8988T (cell line): Measurements from ENCODE around the gene USH1C.

Experiments
- DNase-seq: peaks from one replicate; pipeline ENCODE4 v3.0.0; 2011

The USH1C gene

DNA sequence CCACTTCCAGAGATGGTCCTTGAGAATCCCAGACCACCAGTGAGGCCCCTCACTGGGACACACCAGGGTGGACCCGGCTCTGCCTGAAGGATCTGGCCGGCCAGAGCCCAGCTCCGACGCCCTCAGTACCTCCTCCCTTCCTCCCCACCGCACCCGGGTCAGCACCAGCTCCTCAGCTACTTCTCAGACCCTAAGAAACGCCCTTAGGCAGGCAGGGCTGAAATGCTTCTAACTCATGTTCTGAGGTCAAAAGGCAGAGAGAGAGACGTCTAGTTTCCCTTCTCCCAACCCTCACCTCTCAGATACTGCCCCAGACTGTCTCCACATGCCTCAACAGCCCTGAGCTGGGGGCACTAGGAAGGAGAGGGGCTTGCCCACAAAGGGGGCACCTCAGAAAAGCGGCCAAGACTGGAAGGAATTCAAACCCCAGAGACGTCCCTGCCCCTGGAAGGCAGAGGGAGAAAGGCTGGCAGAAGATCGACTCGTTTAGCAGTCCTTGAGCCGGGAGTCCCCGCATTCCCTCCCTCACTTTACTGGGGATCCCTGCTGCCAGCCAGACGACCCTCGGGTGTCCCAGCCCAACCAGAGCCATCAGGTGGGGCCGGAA is 539 bp downstream of the USH1C start:
- no peak for DNase-seq

DNA sequence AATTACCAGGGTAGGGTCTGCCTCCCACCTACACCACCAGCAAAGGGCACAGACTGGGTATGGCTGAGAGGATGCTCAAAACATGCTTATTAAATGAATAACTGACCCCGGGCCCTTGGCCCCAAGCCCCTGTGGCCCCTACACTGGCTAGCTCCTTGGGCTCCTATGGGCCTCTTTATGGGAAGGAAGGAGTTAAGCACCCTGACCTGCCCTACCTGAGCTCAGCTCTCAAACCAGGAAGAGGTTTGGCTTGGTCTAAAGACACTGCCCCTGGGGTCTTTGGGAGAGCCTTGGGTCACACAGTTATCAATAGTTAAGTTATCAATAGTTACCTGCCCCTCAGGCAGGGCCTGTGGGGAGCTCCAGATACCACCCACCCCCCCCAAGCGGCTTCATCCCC is 1.2 kb downstream of the USH1C start:
- DNase-seq, result no peak

DNA sequence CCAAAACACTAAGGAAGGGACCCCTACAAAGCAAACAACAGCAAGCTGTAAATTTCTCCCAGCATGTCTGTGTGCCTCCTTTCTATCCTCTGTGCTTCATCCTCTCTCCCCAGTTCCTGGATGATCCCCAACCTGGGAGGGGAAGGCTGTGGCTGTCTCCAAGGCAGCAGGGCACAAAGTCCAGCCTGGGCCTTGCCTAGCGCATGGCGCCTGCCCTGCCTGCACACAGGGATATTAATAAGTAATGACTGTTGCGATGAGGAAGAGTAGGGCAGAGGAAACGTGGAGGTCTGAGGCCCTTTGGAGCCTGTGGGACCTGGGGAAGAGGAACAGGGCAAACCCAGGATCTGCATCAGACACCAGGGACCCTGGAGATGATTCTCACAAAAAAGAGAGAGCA is 2.0 kb downstream of the USH1C start:
- DNase-seq, result no peak

DNA sequence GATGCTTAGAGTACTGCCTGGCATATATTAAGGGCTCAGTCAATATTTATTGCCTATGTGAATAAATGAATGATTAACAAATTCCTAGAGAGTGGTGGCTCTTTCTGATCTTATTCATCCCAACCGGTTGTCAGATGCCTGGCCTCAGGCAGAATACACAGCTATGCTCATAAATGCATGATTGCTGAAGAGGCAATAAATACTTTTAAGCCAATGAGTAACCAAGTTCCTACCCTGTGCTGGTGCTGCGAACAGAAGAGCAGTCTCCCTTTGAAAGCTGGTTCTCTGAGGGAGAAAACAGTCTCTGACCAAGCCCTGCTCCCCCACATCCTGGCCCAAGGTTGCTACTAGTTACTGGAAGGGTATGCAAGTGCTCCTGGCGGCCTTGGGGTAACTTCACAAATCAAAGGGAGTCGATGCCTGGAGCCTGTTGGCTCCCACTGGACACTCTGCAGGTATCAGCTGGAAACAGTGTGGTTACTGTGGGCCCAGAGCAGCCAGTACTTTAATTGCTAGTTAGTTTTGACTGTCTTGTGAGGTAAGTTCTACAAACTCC is 2.8 kb downstream of the USH1C start:
- DNase-seq, result no peak

DNA sequence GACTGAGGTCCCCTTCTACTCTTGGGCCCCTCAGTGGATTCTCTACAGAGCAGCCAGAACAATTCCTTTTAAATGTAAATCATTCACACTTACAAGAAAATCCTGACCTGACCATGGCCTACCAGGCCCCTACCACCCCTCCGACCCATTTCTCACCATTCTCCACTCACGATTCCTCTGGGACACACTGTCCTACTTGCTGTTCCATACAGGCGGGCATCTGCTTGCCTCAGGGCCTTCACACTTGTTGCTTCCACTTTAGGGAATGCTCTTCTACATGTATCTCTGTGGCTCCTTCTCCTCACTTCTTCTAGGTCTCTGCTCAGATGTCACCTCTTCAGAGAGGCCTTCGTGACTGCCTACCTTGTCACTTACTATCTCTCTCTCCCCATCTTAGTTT is 3.4 kb downstream of the USH1C start:
- DNase-seq, result no peak

DNA sequence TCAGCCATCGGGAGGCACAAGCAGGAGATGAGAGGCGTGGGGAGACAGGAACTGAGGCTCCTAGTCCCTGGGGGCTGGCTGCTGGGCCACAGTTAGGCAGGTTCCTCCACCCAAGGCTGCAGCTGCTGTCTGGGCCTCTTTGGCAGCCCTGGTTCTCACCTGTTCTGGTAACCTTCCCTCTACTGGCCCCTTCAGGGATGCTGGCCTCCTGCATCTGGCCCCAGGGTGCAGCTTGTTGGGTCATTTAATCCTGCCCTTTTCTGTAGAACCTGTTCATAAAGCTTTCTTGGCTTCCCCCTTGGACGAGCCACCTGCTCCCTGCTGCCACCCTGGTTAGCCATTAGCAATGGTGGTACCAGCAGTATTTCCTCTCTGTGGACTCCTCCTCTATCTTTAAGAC is 5.5 kb downstream of the USH1C start:
- DNase-seq, result no peak

DNA sequence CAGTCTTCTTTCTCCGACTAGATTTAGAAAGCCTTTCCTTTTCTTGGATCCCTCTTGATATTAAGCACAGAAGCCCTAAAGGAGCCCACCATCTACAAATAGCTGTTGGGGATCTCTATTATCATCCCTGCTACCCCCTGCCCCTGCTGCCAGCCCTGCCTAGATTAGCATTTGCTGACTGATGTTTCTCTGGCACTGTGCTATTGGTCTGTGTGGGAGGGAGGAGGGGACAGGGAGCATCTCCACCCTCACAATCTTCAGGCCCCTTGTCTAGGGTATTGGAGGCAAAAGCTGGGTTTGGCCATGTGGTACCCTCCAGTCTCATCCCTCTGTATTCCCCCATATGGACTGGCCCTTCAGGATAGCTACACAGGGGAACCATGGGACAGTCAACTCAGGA is 6.2 kb downstream of the USH1C start:
- DNase-seq, result no peak

DNA sequence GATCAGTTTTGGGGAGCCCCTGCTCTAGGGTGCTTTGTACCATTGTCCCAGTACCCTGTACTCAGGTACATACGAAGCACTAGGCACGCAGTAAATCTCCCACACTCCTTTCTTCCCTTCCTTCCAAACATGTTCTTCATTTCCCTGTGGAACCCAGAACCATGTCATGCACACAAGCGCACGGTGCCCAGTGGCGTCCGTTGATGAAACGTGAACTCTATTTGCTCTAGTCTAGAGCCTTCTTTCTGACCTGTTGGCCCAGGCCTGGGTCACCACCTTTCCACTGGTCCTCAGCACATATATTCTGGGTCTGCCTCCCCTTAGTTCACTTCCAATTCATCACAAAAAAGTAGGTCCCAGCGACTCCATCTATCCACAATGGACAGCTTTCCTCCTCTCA is 7.0 kb downstream of the USH1C start:
- DNase-seq, result no peak

DNA sequence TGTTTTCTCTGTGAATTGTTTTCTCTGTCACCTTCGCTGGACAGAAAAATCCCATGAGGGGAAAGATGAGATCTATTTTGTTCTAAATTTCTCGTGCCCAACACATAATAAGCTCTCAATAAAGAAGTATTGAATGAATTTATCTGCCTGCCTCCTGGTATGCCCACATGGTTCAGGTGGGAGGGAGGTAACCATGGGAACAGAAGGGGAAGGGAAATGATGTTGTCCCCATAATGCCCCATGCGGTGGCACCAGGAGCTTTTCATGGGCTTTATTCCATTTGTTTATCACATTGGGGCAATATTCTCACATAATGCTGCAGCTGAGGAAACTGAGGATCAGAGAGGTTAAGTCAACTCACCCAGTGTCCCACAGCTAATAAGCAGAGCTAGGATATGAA is 8.7 kb downstream of the USH1C start:
- DNase-seq, result no peak

DNA sequence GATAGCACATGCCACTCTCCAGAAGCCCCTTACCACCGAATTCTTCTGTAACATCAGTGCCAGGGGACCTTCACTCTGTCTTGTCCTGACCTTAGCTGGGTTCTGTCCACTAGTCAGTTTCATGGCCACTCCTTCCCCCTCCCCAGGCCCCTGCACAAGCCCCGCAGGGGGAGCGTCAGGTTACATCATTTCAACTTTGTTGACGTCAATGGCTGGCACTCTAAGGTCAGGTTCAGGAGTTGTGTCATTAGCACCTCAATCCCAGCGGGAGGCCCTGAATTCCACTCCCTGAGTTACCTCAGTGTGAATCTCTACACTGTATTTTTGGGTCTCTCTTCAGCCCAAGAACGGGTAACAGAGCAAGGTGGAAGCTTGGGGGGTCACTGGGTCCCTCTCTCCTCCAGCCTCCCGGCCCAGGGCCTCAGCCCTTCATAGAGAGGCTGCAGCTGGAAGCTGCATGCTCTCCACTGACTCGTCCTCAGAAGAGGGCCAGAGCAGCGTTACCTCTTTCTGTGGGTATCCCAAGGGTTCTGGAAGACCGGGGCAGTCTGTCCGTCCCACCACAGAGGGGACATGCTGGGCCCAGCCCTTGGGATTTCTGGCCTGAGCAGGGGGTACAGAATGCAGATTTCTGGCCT is 10.3 kb downstream of the USH1C start:
- DNase-seq, result no peak

DNA sequence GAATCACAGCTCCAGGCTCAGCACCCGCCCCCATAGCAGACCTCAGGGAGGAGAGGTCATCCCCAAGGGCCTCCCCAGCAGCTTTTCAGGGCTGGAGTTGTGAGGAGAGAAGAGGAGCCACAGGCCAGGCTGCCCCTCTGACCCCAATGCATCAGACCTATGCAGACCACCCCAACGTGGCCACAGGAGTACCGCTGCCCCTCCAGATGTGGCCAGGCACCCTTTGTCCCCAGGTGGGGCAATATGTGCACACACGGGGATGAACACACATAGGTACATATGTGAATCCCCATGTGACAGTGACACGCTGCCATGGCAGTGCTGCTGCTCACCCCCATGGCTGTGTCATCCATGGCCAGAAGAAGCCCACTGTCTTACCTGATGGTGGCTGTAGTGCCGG is 10.9 kb downstream of the USH1C start:
- no peak for DNase-seq

DNA sequence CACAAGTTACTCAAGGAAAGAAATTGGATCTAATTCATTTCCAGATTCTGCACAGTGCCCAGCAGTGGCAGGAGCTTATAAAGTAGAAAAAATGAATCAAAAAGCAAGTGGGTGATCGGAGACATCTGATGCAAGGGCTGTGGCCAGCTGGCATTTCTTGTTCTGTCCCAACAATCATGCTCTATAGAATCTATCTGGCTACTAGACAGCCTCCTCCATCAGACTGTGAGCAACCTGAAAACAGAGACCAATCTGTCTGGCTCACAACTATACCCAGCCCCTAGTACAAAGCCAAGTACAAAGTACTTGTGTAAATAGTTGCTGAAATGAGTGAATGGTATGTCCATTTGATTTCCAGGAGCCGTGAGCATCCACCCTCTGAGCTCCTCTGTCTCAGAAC is 11.4 kb downstream of the USH1C start:
- no peak for DNase-seq

DNA sequence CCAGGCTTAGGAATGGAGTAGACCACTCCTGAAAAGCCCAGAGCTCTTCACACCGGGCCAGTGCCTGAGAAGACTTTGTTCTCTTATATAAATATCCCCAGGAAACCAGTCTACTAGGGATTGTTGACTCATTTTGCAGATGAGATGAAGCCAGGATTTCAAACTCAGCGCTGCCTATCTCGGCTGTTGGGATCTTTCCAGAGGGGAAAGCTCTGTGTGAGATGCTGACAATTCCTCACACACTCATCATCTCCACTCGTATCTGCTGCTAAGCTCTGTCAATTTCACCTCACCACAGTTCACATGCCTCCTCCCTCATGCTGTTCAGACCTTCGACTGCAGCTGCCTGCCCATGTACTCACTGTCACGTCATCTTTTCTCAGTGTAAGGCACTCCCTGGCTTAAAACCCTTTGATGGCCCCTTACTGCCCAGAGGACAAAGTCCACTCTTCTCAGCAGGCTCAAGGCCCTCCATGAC is 12.5 kb downstream of the USH1C start:
- DNase-seq, result no peak

DNA sequence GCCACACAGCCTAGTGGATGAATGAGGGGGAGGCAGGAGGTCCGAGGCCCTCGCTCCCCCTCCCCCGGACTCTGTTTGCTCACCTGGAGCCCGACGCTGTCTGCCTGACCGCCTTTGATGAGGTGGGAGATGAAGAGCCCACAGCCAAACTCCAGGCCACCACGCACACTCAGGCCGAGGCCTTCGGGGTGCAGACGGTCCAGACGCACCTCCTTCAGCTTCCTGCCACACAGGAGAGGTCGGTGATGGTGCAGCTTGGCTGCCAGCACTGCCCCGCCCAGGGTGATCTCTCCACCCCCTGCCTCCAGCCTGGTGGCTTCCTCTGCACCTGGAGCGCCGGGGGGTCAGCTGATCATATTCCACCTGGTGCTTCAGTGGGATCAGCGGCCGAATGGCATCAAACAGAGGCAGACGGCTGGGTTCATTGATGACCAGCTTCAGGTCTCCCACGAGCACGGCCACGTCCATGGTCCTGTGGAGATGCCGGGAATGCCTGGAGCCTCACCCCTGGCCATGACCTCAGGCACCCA is 13.1 kb downstream of the USH1C start:
- no peak for DNase-seq

DNA sequence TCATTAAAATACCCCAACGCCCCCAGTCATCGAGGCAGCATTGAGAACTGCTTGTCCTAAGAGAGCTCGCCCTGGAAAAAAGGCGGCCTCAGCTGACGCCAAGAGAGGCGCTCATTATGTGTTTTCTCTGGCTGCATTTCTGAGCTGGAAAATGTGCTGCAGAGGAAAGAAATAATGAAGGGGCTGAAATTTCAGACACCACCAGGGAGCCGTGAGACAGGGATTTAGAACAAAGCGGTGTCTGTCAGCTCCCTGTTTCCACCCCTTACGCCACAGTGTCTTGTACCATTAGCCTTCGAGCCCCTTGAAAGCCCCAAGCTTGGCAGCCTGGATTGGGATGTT is 14.4 kb downstream of the USH1C start:
- no peak for DNase-seq

DNA sequence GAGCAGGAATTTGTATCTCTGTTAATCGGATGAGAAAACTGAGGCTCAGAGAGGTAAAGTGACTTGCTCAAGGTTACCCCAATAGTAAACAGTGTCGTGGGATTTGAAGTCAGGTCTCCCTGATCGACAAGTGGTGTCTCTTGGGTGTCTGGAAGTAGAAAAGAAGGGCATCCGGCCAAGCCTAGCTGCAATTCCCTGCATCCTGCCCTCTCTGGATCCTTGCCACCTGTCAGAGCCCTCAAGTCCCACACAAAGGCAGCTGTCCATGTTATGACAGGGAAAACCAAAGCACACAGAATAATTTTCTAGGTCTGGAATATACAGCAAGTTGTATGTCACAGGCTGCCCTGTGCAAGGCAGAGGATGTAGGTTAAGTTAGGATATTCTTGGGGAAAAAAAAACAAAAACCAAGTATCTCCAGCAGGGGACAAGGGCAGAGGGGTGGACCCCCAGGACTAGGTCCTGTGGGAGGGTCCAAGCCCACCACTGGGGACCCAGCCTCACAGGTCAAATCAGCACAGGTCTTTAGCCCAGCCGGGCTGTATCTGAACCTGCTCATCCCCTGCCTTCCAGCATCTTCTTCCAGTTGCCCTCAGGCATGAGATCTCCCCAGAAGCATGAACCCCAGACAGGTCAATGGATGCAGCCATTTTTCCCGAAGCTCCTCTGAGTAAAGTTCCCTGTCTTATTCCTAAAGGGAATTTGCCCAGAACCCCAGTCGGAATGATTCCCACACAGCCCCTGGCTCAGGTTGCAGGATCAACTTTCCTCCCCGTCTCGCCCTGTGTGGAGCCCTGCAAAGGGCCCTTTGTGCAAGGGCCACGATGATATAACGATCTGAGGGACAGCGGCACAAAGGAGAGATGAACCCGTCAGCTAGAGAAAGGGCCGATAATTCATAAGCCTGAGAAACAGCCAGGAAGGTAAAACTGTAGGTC is 15.0 kb downstream of the USH1C start:
- DNase-seq, result no peak

DNA sequence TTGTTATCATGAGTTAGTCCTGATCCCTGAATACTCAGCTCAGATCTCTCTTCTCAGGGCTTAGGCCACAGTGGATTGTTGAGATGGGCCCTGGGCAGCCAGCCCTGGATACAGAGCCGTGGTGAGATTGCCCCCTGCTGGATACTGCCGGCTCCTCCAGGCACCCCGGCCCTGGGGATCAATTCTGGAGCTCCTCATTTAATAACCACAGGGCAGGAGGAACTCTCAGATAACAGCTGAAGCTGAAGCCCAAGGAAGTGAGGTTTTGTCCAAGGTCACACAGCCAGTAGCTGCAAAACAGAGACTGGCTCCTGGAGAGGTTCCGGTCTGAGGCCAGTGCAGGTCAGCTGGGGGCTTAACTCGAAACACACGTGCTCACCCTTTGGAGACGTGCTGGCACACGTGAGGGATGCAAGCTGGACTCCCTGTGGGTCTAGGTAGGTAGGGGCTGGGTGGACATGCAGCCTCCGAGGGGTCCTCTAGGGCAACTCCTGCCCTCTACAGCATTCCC is 16.0 kb downstream of the USH1C start:
- peak; percentile 91 for DNase-seq

DNA sequence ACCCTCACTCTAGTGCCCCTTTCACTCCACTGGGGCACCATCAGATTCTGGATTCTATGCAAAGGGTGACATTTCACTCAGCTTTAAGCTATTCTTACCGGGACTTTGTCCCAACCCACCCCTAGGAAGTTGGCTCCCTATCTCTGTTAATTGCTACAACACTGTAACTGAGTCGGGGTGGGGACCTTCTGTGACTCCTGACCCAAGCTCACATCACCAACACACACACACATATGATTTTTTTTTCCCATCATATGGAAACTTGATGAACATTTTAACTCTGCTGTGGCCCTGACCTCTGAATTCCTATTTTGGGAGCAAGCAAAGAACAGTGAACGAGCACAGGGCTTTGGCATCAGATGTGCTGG is 16.6 kb downstream of the USH1C start:
- DNase-seq, result no peak

DNA sequence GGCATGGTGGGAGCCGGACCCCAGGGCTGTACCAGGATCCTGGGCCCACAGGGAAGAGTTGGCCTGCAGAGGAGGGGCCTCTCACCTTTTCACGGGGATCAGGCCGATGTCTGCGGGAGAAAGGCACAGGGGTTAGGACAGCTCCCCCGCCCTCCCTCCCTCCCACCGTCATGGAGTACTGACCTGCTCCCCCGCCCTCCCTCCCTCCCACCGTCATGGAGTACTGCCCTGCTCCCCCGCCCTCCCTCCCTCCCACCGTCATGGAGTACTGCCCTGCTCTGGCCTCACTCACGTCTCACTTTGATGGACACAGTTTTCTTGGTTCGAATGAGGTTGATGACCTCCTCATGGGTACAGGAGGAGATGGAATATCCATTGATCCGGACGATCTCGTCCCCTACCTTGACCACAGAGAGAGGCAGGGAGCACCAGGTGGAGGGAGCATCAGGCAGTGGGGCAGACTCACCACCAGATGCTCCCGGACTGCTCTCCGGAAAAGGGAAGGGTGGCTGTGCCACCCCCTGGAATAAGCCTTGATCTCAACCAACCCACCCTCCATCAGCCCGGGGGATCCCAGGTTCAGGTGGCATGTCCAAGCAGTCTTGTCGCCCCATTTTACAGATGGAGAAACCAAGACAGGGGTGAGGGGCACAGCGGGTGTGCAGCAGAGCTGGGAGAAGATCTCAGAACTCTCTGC is 17.1 kb downstream of the USH1C start:
- no peak for DNase-seq

DNA sequence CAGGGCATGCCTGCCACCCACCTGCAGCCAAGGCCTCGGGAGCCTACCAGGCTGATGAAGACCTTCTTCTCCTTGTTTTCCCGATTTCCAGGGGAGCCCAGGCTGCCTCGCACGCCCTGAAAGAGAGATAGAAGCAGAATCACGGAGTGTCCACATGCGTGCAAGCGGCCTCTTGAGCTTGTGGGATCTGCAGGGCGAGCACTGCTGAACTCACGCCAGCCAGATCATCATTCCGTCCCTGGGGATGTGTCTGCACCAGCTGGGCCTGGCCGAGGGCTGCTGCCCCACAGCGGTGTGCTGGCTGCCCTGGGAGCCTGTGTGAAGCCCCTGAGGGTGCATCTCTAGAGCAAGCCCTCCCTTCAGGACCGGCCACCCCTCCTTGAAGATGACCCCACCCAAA is 17.9 kb downstream of the USH1C start:
- no peak for DNase-seq

DNA sequence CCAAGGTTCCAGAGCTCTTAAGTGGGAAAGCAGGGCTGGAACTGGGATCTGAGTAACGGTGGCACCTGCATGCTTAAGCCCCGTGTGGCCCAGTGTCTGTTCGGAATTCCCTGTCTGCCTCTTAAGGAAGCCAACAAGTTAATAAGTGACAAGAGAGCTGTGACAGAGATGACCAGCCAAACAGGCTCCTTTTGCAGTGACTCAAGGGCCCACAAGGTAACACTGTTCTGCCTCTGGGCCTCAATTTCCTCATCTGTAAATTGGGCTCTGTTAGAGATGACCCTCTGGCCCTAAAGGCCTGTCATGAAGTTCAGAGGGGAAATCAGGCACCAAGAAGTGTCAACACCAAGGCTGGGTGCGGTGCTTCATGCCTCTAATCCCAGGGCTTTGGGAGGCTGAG is 18.6 kb downstream of the USH1C start:
- no peak for DNase-seq

DNA sequence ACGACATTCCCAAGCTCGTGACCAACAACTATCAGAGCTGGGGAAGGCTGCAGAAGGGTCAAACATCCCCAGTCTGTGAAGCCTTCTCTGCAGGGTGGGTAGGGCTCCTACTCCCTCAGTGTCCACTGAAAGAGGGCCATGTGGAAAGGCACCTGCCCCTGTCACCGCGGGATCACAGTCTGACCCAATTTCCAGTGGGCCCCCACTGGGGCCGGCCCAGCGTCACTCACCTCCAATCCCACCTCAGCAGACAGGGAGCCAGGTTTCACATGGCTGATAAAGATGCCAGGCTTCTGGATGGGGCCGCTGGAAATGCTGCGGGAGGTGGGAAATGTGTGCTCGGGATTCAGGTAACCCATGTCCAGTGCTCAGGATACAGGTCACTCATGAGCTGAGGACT is 20.0 kb downstream of the USH1C start:
- DNase-seq, result no peak

DNA sequence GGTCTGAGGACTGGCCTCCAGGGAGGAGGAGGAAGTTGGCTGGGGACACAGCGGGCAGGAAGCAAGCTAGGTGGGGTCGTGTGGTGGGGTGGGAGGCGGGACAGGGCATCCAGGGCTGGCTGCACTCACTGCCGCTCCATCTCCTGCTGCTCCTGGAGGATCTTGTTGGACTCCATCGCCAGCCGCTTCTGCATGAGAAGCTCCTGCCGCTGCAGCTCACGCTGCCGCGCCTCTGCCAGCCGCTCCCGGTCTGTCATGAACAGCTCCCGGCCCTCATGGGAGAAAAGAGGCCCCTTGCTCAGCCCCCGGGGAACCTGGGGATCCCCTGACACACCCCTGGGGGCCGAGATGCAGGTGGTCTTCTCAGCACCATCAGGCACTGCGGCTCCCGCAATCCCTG is 21.6 kb downstream of the USH1C start:
- no peak for DNase-seq
